Measurements from ENCODE around the gene OTUD5. TPM values are rescaled to one million over a fixed set of nuclear protein-coding genes. Genes with fewer than 3 reads are reported as not detected.
"Not testable (repeated sequence)": the region's sequence is repeated elsewhere in the genome, so short reads cannot be mapped to it uniquely, and the experiment has no call there.

The OTUD5 gene
- total RNA-seq, 2 donors from 2014 or later, result 75.8 to 79.9 TPM

DNA sequence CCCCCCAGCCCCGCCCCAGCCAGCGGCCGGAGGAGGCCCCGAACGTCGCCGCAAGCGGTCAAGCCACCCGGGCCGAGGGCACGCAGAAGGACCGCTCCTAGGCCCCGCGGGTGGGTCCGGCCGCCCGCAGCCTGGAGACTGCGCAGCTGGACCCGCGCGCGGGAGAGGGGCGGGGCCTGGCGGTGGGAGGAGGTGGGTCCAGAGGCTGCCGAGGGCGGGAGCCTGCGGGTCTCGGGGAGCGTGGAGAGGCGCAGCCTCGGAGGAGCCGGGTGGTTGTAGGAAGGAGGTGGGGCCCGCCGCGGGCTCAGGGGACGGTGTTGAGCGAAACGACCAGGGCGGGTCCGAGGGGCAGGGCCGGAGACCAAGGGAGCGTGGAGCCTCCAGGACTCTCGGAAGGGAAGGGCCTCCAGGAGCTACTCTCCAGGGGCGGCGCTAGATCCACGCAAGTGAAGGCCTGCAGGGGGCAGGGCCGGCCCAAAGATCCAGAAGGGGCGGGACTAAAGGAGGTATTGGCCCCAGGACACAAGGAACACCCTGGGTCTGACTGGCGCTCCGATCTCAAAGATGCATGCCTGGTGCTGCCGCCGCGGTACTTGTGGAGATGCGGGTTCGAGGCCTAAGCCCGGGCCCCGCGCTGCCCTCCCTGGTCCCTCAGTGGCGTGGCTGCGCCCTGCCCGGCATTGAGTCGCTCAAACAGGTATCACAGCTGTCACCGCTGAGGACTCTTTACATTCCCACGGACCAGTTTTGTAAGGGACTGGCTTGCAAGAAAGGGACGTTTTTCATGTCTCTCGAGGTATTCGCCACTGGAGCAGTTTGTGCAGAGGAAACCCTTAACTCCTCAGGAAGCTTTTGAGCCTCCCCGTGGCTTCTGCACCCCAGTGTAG, 65.8 kb downstream of the OTUD5 start:
- ATAC-seq (peak; percentile 93 to 96), DNase-seq (ENCODE audit: low spot score) (peak; percentile 81)
- peaks cover 13 to 22% of the 10 kb centered on the region in 2 donors for H3K4me1 Mint-ChIP-seq (ENCODE audit: low read depth in 2 of 2)
- peaks cover 0 to 4% of the 10 kb centered on the region in 2 donors for H3K27me3 Mint-ChIP-seq
- no peak overlapping the region for H3K27ac Mint-ChIP-seq
- H3K9me3 Mint-ChIP-seq, result no peaks in the 10 kb centered on the region
- H3K36me3 Mint-ChIP-seq, result no peaks in the 10 kb centered on the region
- peak overlapping the region; percentile 85 for H3K4me3 Mint-ChIP-seq

DNA sequence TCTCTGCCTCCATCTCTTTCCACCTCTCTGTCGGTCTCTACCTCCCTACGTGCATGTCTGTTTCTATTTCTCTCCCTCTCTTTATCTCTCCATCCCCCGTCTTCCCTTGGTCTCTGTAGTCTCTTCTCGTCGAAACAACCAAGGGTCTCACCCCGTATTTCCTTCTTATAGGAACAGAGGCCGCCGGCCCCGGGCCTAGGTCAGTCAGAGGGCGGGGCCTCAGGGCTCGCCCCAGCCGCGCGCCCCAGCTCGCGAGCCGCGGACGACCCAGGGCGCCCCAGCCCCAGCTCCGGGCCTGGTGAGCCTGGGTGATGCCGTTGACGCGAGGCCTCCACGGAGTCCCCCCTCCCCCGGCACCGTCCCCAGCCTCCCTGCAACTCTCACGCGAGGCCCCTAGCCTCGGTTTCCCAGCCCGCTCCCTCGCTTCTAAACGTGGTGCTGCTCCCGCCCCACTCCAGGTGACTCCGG, 66.4 kb downstream of the OTUD5 start:
- H3K36me3 Mint-ChIP-seq, result no peaks in the 10 kb centered on the region
- no peaks in the 10 kb centered on the region for H3K9me3 Mint-ChIP-seq
- H3K27me3 Mint-ChIP-seq, result peaks cover 0 to 4% of the 10 kb centered on the region in 2 donors
- H3K4me3 Mint-ChIP-seq, result peak overlapping the region; percentile 85
- peak; percentile 62 to 68 for ATAC-seq
- DNase-seq (ENCODE audit: low spot score), result no peak
- peaks cover 10 to 18% of the 10 kb centered on the region in 2 donors for H3K4me1 Mint-ChIP-seq (ENCODE audit: low read depth in 2 of 2)
- peak overlapping the region in 1 of 2 donors; percentile 17 for H3K27ac Mint-ChIP-seq

DNA sequence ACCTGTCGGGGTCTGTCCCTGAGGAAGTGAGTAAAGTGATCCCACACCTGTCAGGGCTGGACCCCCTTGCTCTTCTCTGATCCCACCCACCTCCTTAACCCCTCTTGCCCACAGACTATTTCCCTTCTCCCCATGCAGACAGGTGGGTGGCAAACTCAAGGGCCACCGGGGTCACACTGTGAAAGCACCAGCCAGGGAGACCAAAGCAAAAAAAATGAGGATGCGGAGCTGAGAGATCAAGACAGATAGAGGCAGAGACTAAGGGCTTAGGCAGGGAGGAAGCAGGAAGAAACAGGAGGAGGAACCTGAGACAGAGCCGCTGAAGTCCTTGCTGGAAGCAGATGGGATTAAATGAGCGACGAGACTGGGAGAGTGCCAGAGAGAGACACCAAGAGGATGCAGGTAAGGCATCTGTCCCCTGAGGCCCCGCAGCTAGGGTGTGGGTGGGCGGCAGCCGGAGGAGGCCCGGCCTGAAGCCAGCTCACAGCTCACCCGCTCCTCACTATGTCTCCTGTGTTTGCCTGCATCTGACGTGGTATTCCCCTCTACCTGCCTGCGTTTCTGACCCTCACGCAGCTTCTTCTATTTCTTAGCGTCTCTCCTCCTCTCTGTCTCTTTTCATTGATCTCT, 67.0 kb downstream of the OTUD5 start:
- Mint-ChIP-seq H3K27me3 (peaks cover 0 to 4% of the 10 kb centered on the region in 2 donors), H3K9me3 (no peaks in the 10 kb centered on the region), H3K27ac (peak overlapping the region in 1 of 2 donors; percentile 17), H3K4me3 (peak overlapping the region; percentile 85), H3K4me1 (ENCODE audit: low read depth in 2 of 2) (peaks cover 10 to 17% of the 10 kb centered on the region in 2 donors), H3K36me3 (no peaks in the 10 kb centered on the region)
- ATAC-seq, result no peak
- no peak for DNase-seq (ENCODE audit: low spot score)

DNA sequence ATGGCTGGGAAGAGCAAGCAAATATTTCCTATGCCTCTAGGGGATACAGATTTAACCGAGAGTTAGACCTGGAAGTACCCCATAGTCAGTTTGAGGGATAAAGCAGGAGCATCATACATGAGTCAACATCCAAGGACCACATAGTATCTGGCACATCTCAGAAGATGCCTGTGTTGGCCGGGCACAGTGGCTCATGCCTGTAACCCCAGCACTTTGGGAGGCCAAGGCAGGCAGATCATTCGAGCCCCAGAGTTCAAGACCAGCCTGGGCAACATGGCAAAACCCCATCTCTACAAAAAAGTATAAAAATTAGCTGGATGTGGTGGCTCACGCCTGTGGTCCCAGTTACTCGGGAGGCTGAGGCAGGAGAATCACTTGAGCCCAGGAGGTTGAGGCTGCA, 70.8 kb downstream of the OTUD5 start:
- not testable (repeated sequence) for H3K9me3 Mint-ChIP-seq; H3K27ac Mint-ChIP-seq; H3K36me3 Mint-ChIP-seq; H3K4me3 Mint-ChIP-seq; H3K27me3 Mint-ChIP-seq; ATAC-seq; DNase-seq (ENCODE audit: low spot score)
- peaks cover 8 to 10% of the 10 kb centered on the region in 2 donors for H3K4me1 Mint-ChIP-seq (ENCODE audit: low read depth in 2 of 2)

DNA sequence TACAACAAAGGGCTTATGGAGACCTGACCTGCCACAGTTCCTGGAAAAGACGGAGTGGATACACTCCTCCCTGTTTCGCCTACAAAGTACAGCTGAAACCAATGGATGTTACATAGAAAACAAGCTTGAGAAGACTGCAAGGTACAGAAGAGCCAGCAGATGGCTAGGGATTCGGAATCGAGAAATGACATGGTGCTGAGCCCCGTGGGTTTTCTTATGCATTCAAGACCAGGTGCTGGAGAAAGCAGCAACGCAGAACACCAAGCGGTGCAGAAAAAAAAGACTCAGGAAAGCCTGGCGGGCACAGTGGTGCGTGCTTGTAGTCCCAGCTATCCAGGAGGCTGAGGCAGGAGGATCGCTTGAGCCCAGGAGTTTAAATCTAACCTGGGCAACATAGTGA, 73.7 kb downstream of the OTUD5 start:
- Mint-ChIP-seq H3K36me3 (no peaks in the 10 kb centered on the region), H3K4me3 (no peak overlapping the region), H3K27me3 (peaks cover 6% of the 10 kb centered on the region in 2 donors), H3K27ac (no peak overlapping the region), H3K4me1 (ENCODE audit: low read depth in 2 of 2) (no peaks in the 10 kb centered on the region), H3K9me3 (no peaks in the 10 kb centered on the region)
- DNase-seq (ENCODE audit: low spot score), result no peak
- no peak for ATAC-seq

DNA sequence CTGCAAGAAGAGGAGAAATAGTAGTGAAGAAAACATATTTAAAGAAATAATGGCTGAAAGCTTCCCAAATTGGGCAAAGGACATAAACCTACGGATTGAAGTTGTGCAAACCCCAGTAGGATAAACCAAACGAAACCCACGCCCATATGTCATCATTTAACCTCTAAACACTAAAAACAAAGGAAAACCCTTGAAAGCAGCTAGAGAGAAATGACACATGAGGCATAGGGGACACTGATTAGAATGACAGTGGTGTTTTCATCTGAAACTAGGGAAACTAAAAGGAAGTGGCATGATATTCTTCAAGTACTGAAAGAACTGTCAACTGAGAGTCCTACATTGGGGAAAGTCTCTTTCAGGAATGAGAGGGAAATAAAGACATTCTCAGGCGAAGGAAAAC, 80.5 kb downstream of the OTUD5 start:
- not testable (repeated sequence) for H3K4me1 Mint-ChIP-seq (ENCODE audit: low read depth in 2 of 2); H3K9me3 Mint-ChIP-seq; H3K27ac Mint-ChIP-seq; ATAC-seq; H3K4me3 Mint-ChIP-seq; H3K36me3 Mint-ChIP-seq; DNase-seq (ENCODE audit: low spot score)
- peaks cover 6 to 19% of the 10 kb centered on the region in 2 donors for H3K27me3 Mint-ChIP-seq

Other genes with a start within 250 kb of the OTUD5 start
- not detected for gene GLOD5, start 195.9 kb downstream of the OTUD5 start, total RNA-seq
- under 1 TPM in 1 of 2 donors, not detected in 1; 0.73 TPM for gene GATA1, start 171.0 kb downstream of the OTUD5 start, total RNA-seq
- gene HDAC6, start 155.5 kb downstream of the OTUD5 start, total RNA-seq, result 10 to 100 TPM; 66.0 to 71.5 TPM
- gene ERAS, start 131.1 kb downstream of the OTUD5 start, total RNA-seq, result not detected
- under 1 TPM; 0.42 to 0.55 TPM for gene PCSK1N, start 122.0 kb downstream of the OTUD5 start, total RNA-seq
- gene TIMM17B, start 59.8 kb downstream of the OTUD5 start, total RNA-seq, result 10 to 100 TPM; 64.0 to 64.6 TPM
- gene PQBP1, start 59.7 kb downstream of the OTUD5 start, total RNA-seq, result 10 to 100 TPM; 75.3 to 80.8 TPM
- gene SLC35A2, start 46.0 kb downstream of the OTUD5 start, total RNA-seq, result 10 to 100 TPM; 25.5 to 26.9 TPM
- 100 to 1,000 TPM; 291 to 478 TPM for gene PIM2, start 38.6 kb downstream of the OTUD5 start, total RNA-seq
- gene KCND1, start 14.2 kb upstream of the OTUD5 start, total RNA-seq, result 1 to 10 TPM; 3.3 to 6.2 TPM
- gene GRIPAP1, start 44.7 kb upstream of the OTUD5 start, total RNA-seq, result 100 to 1,000 TPM in 1 of 2 donors, 10 to 100 TPM in 1; 97.8 to 143 TPM
- 10 to 100 TPM; 38.6 to 45.6 TPM for gene TFE3, start 85.8 kb upstream of the OTUD5 start, total RNA-seq
- 1 to 10 TPM; 5.3 to 9.0 TPM for gene CCDC120, start 101.4 kb upstream of the OTUD5 start, total RNA-seq
- gene PRAF2, start 116.4 kb upstream of the OTUD5 start, total RNA-seq, result 10 to 100 TPM; 16.4 to 19.5 TPM
- gene WDR45, start 122.3 kb upstream of the OTUD5 start, total RNA-seq, result 10 to 100 TPM; 48.1 to 62.3 TPM
- gene GPKOW, start 166.1 kb upstream of the OTUD5 start, total RNA-seq, result 10 to 100 TPM; 19.1 to 27.7 TPM
- gene MAGIX, start 205.2 kb upstream of the OTUD5 start, total RNA-seq, result 1 to 10 TPM; 1.2 to 1.3 TPM
- 10 to 100 TPM; 50.6 to 54.0 TPM for gene PLP2, start 214.3 kb upstream of the OTUD5 start, total RNA-seq
- gene PRICKLE3, start 228.8 kb upstream of the OTUD5 start, total RNA-seq, result 10 to 100 TPM; 13.1 to 16.0 TPM
- gene SYP, start 242.6 kb upstream of the OTUD5 start, total RNA-seq, result 1 to 10 TPM in 1 of 2 donors, under 1 TPM in 1; 0.84 to 1.7 TPM